Loucy (cell line): ENCODE measurements around the gene DMGDH.

ENCODE experiments used
- H2AFZ ChIP-seq: fragments of 200-600 bp; sonication (generic); 2 replicates; pipeline ENCODE4 v1.6.0; 2016; ENCODE audit warnings: antibody characterized with exemption, mild to moderate bottlenecking, low read length, moderate library complexity
- H3F3A ChIP-seq: fragments of 200-600 bp; 2 replicates; pipeline ENCODE4 v1.6.0; 2016; ENCODE audit warnings: antibody characterized with exemption, low read depth, mild to moderate bottlenecking
- H3K27me3 ChIP-seq: fragments of 200-600 bp; sonication (generic); 2 replicates; pipeline ENCODE4 v1.6.1; 2014; ENCODE audit warnings: low read length, mild to moderate bottlenecking; ENCODE audit not compliant: insufficient read depth, poor library complexity, severe bottlenecking
- H3K36me3 ChIP-seq: fragments of 200-600 bp; sonication (generic); 2 replicates; pipeline ENCODE4 v1.6.1; 2016; ENCODE audit warnings: low read length; ENCODE audit not compliant: insufficient read depth
- H3K4me1 ChIP-seq: fragments of 200-600 bp; sonication (generic); 2 replicates; pipeline ENCODE4 v1.5.1; 2014; ENCODE audit warnings: low read length, mild to moderate bottlenecking; ENCODE audit not compliant: insufficient read depth, poor library complexity, severe bottlenecking
- H3K4me2 ChIP-seq: fragments of 200-600 bp; sonication (generic); 2 replicates; pipeline ENCODE4 v1.6.0; 2014; ENCODE audit warnings: antibody characterized with exemption, low read length, low read depth, mild to moderate bottlenecking; ENCODE audit not compliant: poor library complexity, severe bottlenecking
- H3K4me3 ChIP-seq: fragments of 200-600 bp; sonication (generic); 2 replicates; pipeline ENCODE4 v1.5.1; 2014; ENCODE audit warnings: low read length, mild to moderate bottlenecking, mixed read lengths; ENCODE audit not compliant: poor library complexity, severe bottlenecking
- H3K79me2 ChIP-seq: fragments of 200-600 bp; sonication (generic); 2 replicates; pipeline ENCODE4 v1.6.1; 2014; ENCODE audit warnings: low read length; ENCODE audit not compliant: insufficient read depth
- H3K9ac ChIP-seq: fragments of 200-600 bp; sonication (generic); 2 replicates; pipeline ENCODE4 v1.6.0; 2014; ENCODE audit warnings: mild to moderate bottlenecking, low read depth, low read length, moderate library complexity; ENCODE audit not compliant: poor library complexity, severe bottlenecking
- H3K9me2 ChIP-seq: fragments of 200-600 bp; sonication (generic); replicated peaks from 2 replicates; pipeline ENCODE4 v1.6.1; 2016; ENCODE audit warnings: low read depth, low read length, mixed read lengths
- H3K9me3 ChIP-seq: fragments of 200-600 bp; sonication (generic); 2 replicates; pipeline ENCODE4 v1.6.1; 2014; ENCODE audit warnings: mild to moderate bottlenecking, antibody characterized with exemption, low read length, low read depth; ENCODE audit not compliant: insufficient read depth
- H4K20me1 ChIP-seq: fragments of 200-600 bp; sonication (generic); 2 replicates; pipeline ENCODE4 v1.6.0; 2014; ENCODE audit warnings: antibody characterized with exemption, low read length, mild to moderate bottlenecking; ENCODE audit not compliant: insufficient read depth, poor library complexity, severe bottlenecking
- EZH2phosphoT487 ChIP-seq: fragments of 200-600 bp; IDR thresholded peaks from 2 replicates; pipeline ENCODE4 v1.6.1; 2018; ENCODE audit warnings: antibody characterized with exemption, mild to moderate bottlenecking, moderate library complexity, borderline replicate concordance
- TF ChIP-seq, protein P1 (sequence below): fragments of 200-600 bp; sonication (generic); conservative IDR thresholded peaks from 2 replicates; pipeline ENCODE4 v1.5.1; 2014; ENCODE audit warnings: mild to moderate bottlenecking, antibody characterized with exemption, low read length

DMGDH gene

GRCh38 chr5:78993165-78993564 lies 76.3 kb downstream of the DMGDH start:
- TF ChIP-seq, protein P1, sequence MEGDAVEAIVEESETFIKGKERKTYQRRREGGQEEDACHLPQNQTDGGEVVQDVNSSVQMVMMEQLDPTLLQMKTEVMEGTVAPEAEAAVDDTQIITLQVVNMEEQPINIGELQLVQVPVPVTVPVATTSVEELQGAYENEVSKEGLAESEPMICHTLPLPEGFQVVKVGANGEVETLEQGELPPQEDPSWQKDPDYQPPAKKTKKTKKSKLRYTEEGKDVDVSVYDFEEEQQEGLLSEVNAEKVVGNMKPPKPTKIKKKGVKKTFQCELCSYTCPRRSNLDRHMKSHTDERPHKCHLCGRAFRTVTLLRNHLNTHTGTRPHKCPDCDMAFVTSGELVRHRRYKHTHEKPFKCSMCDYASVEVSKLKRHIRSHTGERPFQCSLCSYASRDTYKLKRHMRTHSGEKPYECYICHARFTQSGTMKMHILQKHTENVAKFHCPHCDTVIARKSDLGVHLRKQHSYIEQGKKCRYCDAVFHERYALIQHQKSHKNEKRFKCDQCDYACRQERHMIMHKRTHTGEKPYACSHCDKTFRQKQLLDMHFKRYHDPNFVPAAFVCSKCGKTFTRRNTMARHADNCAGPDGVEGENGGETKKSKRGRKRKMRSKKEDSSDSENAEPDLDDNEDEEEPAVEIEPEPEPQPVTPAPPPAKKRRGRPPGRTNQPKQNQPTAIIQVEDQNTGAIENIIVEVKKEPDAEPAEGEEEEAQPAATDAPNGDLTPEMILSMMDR, result no peak
- no peak for TF ChIP-seq EZH2phosphoT487

GRCh38 chr5:78992146-78992545 lies 77.3 kb downstream of the DMGDH start:
- Histone ChIP-seq H3K4me1 (peaks cover 13% of the 10 kb centered on the region), H3K79me2 (no peaks in the 10 kb centered on the region), H3K9me3 (no peaks in the 10 kb centered on the region), H3F3A (no peaks in the 10 kb centered on the region), H3K36me3 (no peaks in the 10 kb centered on the region), H3K9me2 (no peaks in the 10 kb centered on the region), H2AFZ (no peak overlapping the region), H3K9ac (no peak overlapping the region), H3K4me3 (no peak overlapping the region), H4K20me1 (no peaks in the 10 kb centered on the region), H3K4me2 (no peak overlapping the region), H3K27me3 (no peaks in the 10 kb centered on the region)
- TF ChIP-seq, protein P1, result no peak
- no peak for TF ChIP-seq EZH2phosphoT487

More at GRCh38 chr5:78993165-78993564, 76.3 kb downstream of the DMGDH start:
- H3K27me3 ChIP-seq, result no peaks in the 10 kb centered on the region
- H3K9ac ChIP-seq, result no peak overlapping the region
- H3K79me2 ChIP-seq, result no peaks in the 10 kb centered on the region
- no peaks in the 10 kb centered on the region for H3F3A ChIP-seq
- no peaks in the 10 kb centered on the region for H3K36me3 ChIP-seq
- no peaks in the 10 kb centered on the region for H3K9me3 ChIP-seq
- no peak overlapping the region for H2AFZ ChIP-seq
- H3K9me2 ChIP-seq, result no peaks in the 10 kb centered on the region
- no peak overlapping the region for H3K4me3 ChIP-seq
- peaks cover 13% of the 10 kb centered on the region for H3K4me1 ChIP-seq
- peak overlapping the region; percentile 10 for H3K4me2 ChIP-seq
- no peaks in the 10 kb centered on the region for H4K20me1 ChIP-seq

- Histone ChIP-seq H4K20me1 (no peaks in the 10 kb centered on the region), H2AFZ (no peak overlapping the region), H3K36me3 (no peaks in the 10 kb centered on the region), H3K4me1 (peaks cover 26% of the 10 kb centered on the region), H3F3A (no peaks in the 10 kb centered on the region), H3K4me3 (no peak overlapping the region), H3K9me3 (no peaks in the 10 kb centered on the region), H3K9me2 (no peaks in the 10 kb centered on the region), H3K9ac (no peak overlapping the region), H3K4me2 (no peak overlapping the region), H3K27me3 (no peaks in the 10 kb centered on the region), H3K79me2 (no peaks in the 10 kb centered on the region)
- TF ChIP-seq, protein P1, result no peak
Observed at GRCh38 chr5:78989080-78989479, 80.4 kb downstream of the DMGDH start.
